Caco-2 (cell line): Measurements from ENCODE around the gene PRCD. TPM values are rescaled to one million over a fixed set of nuclear protein-coding genes. Genes with fewer than 3 reads are reported as not detected.

ENCODE experiments used
- BruUV-seq: library from RNA; stranded (reverse); fragments of 400-500 nt; replicated peaks from 2 replicates; lab custom pipeline; 2021; lab: Mats Ljungman, UMichigan
- CTCF ChIA-PET: fragments of 300-600 bp; sonication (Branson Sonifier 250); formaldehyde crosslinking; loops from one replicate; lab custom pipeline; 2022; ENCODE audit warnings: antibody characterized with exemption; lab: Charles Lee
- POLR2A ChIA-PET: fragments of 300-600 bp; sonication (Branson Sonifier 250); formaldehyde crosslinking; loops from one replicate; lab custom pipeline; 2022; ENCODE audit warnings: antibody characterized with exemption; lab: Charles Lee
- DNase-seq, 2 experiments: peaks; one replicate each; pipeline versions ENCODE4 v3.0.0 to v3.0.0-alpha.2; 2020 to 2022
- H3K27me3 ChIP-seq: replicated peaks from 2 replicates; pipeline ENCODE4 v1.6.0; 2011; ENCODE audit warnings: low read length; ENCODE audit not compliant: control insufficient read depth, insufficient read depth
- H3K36me3 ChIP-seq: 2 replicates; pipeline ENCODE4 v1.5.1; 2011; ENCODE audit warnings: low read length; ENCODE audit not compliant: control insufficient read depth, insufficient read depth
- H3K4me1 ChIP-seq: fragments of 250-450 bp; sonication (Bioruptor Pico); 2 replicates; pipeline ENCODE4 v1.5.1; 2020; ENCODE audit warnings: mild to moderate bottlenecking
- H3K4me3 ChIP-seq: 2 replicates; pipeline ENCODE4 v1.5.1; 2011; ENCODE audit warnings: low read depth, mild to moderate bottlenecking, control low read depth, low read length
- H3K9me3 ChIP-seq: fragments of 250-450 bp; sonication (Bioruptor Pico); 2 replicates; pipeline ENCODE4 v1.5.1; 2020; ENCODE audit warnings: mild to moderate bottlenecking, moderate library complexity
- H3K27ac Mint-ChIP-seq: one replicate; pipeline ENCODE4 v1.8.0; 2022; ENCODE audit warnings: mixed read lengths; ENCODE audit not compliant: unreplicated experiment
- H3K27me3 Mint-ChIP-seq: one replicate; pipeline ENCODE4 v1.8.0; 2022; ENCODE audit warnings: mixed read lengths; ENCODE audit not compliant: insufficient read depth, unreplicated experiment
- H3K36me3 Mint-ChIP-seq: one replicate; pipeline ENCODE4 v1.8.0; 2022; ENCODE audit warnings: mild to moderate bottlenecking, mixed read lengths; ENCODE audit not compliant: insufficient read depth, unreplicated experiment
- H3K4me1 Mint-ChIP-seq: one replicate; pipeline ENCODE4 v1.8.0; 2022; ENCODE audit warnings: low read depth, mixed read lengths; ENCODE audit not compliant: unreplicated experiment
- H3K4me3 Mint-ChIP-seq: one replicate; pipeline ENCODE4 v1.8.0; 2022; ENCODE audit warnings: mild to moderate bottlenecking, moderate library complexity, mixed read lengths; ENCODE audit not compliant: unreplicated experiment
- H3K9me3 Mint-ChIP-seq: one replicate; pipeline ENCODE4 v1.8.0; 2022; ENCODE audit warnings: mixed read lengths; ENCODE audit not compliant: unreplicated experiment
- CTCF ChIP-seq, 2 experiments: fragments of 200-600 bp in 1 of 2; IDR thresholded peaks; 1 replicate in 1 of 2; 2 replicates in 1 of 2; pipeline versions ENCODE4 v1.5.1 to v1.8.0; 2011 to 2022; ENCODE audit warnings: antibody characterized with exemption in 1 of 2, control low read depth in 1 of 2, inconsistent platforms in 1 of 2, low read depth in 1 of 2, low read length in 1 of 2, mild to moderate bottlenecking in 1 of 2, moderate library complexity in 1 of 2; ENCODE audit not compliant: insufficient read depth in 1 of 2, severe bottlenecking in 1 of 2, unreplicated experiment in 1 of 2
- intact Hi-C: fragments of 100-400 bp; cut with micrococcal nuclease; formaldehyde crosslinking; loops from one replicate; pipeline ENCODE4 v1.10.0; 2022; ENCODE audit not compliant: unreplicated experiment
- total RNA-seq: library from RNA; stranded (reverse); gene quantifications from 2 replicates; pipeline ENCODE4 v1.2.3, GENCODE V29; 2022

Gene PRCD
- total RNA-seq, 1 experiment from 2014 or later, result not detected

GRCh38 chr17:76543482-76543825 is 3.6 kb downstream of the PRCD start:
- Mint-ChIP-seq H3K27ac (no peak overlapping the region), H3K4me1 (peaks cover 8% of the 10 kb centered on the region), H3K36me3 (peaks cover 5% of the 10 kb centered on the region), H3K9me3 (no peaks in the 10 kb centered on the region), H3K27me3 (no peaks in the 10 kb centered on the region), H3K4me3 (no peak overlapping the region)
- ChIA-PET CTCF (no interaction called here), POLR2A (no interaction called here)
- H3K9me3 ChIP-seq, result no peaks in the 10 kb centered on the region
- BruUV-seq, result no TSS peak
- H3K4me3 ChIP-seq, result no peak overlapping the region
- no peak for DNase-seq
- intact Hi-C loops, result no loop called here
- H3K4me1 ChIP-seq, result peaks cover 9% of the 10 kb centered on the region
- no peaks in the 10 kb centered on the region for H3K27me3 ChIP-seq
- H3K36me3 ChIP-seq, result no peaks in the 10 kb centered on the region
- TF ChIP-seq CTCF (IDR thresholded peaks at IDR 0.05; ENCODE audit: insufficient read depth in 1 of 2, low read depth in 1 of 2, low read length in 1 of 2, severe bottlenecking in 1 of 2, unreplicated experiment in 1 of 2), result no peak

- DNase-seq, result no peak
- Histone ChIP-seq H3K27me3 (no peaks in the 10 kb centered on the region), H3K36me3 (no peaks in the 10 kb centered on the region), H3K4me1 (peaks cover 9% of the 10 kb centered on the region), H3K9me3 (no peaks in the 10 kb centered on the region), H3K4me3 (no peak overlapping the region)
- Mint-ChIP-seq H3K27me3 (no peaks in the 10 kb centered on the region), H3K9me3 (no peaks in the 10 kb centered on the region), H3K4me1 (peaks cover 8% of the 10 kb centered on the region), H3K36me3 (peaks cover 5% of the 10 kb centered on the region), H3K4me3 (no peak overlapping the region), H3K27ac (no peak overlapping the region)
- ChIA-PET POLR2A (no interaction called here), CTCF (no interaction called here)
- TF ChIP-seq CTCF (IDR thresholded peaks at IDR 0.05; ENCODE audit: insufficient read depth in 1 of 2, low read depth in 1 of 2, low read length in 1 of 2, severe bottlenecking in 1 of 2, unreplicated experiment in 1 of 2), result no peak
- no TSS peak for BruUV-seq
- intact Hi-C loops, result no loop called here
Measured at GRCh38 chr17:76543826-76544545, 4.1 kb downstream of the PRCD start.

GRCh38 chr17:76544546-76545365 is 4.9 kb downstream of the PRCD start:
- Histone ChIP-seq H3K27me3 (no peaks in the 10 kb centered on the region), H3K4me3 (no peak overlapping the region), H3K4me1 (peaks cover 9% of the 10 kb centered on the region), H3K36me3 (no peaks in the 10 kb centered on the region), H3K9me3 (no peaks in the 10 kb centered on the region)
- Mint-ChIP-seq H3K36me3 (peaks cover 5% of the 10 kb centered on the region), H3K27me3 (no peaks in the 10 kb centered on the region), H3K27ac (no peak overlapping the region), H3K4me3 (no peak overlapping the region), H3K4me1 (peaks cover 8% of the 10 kb centered on the region), H3K9me3 (no peaks in the 10 kb centered on the region)
- POLR2A ChIA-PET, result interaction anchor here (1.0 kb wide), 1 partner anchor 12 kb away, joined by 3 read pairs; no protein-coding TSS in a partner anchor
- CTCF ChIA-PET, result no interaction called here
- no TSS peak for BruUV-seq
- no peak for DNase-seq
- intact Hi-C loops, result loop anchor here (5.0 kb wide), 1 partner anchor 37 kb away; no protein-coding TSS in a partner anchor
- TF ChIP-seq CTCF (IDR thresholded peaks at IDR 0.05; ENCODE audit: insufficient read depth in 1 of 2, low read depth in 1 of 2, low read length in 1 of 2, severe bottlenecking in 1 of 2, unreplicated experiment in 1 of 2), result no peak
